Keratinocyte (primary cell): ENCODE measurements around the gene ERG28. TPM values are rescaled to one million over a fixed set of nuclear protein-coding genes. Genes with fewer than 3 reads are reported as not detected.

Source experiments
- DNase-seq: peaks from one replicate; pipeline ENCODE4 v3.0.0-alpha.2; 2011; ENCODE audit warnings: low read depth, missing footprints, low spot score
- FAIRE-seq: peaks from 2 replicates; lab custom pipeline; 2011; peaks lifted over from hg19 to GRCh38; lab: Jason Lieb, UNC
- H2AFZ ChIP-seq: 2 replicates; pipeline ENCODE4 v1.6.0; 2012; ENCODE audit warnings: low read length, control low read depth, inconsistent platforms; ENCODE audit not compliant: control insufficient read depth
- H3K27ac ChIP-seq: 2 replicates; pipeline ENCODE4 v1.5.1; 2011; ENCODE audit warnings: low read length; ENCODE audit not compliant: control insufficient read depth, insufficient read depth
- H3K27me3 ChIP-seq: 3 replicates; pipeline ENCODE4 v1.6.0; 2011; ENCODE audit warnings: low read length; ENCODE audit not compliant: control insufficient read depth, insufficient read depth; ENCODE audit errors: extremely low read depth
- H3K36me3 ChIP-seq, 2 experiments: 2 replicates in 1 of 2; 3 replicates in 1 of 2; pipeline ENCODE4 v1.5.1; 2011; ENCODE audit warnings: low read length in 2 of 2, mild to moderate bottlenecking in 1 of 2; ENCODE audit not compliant: control insufficient read depth in 2 of 2, insufficient read depth in 2 of 2; ENCODE audit errors: extremely low read depth in 1 of 2
- H3K4me1 ChIP-seq: 3 replicates; pipeline ENCODE4 v1.5.1; 2011; ENCODE audit warnings: low read length; ENCODE audit not compliant: control insufficient read depth, insufficient read depth; ENCODE audit errors: extremely low read depth
- H3K4me2 ChIP-seq: 3 replicates; pipeline ENCODE4 v1.6.0; 2011; ENCODE audit warnings: low read depth, low read length; ENCODE audit not compliant: control insufficient read depth, insufficient read depth; ENCODE audit errors: extremely low read depth
- H3K4me3 ChIP-seq, 3 experiments: fragments of 200-600 bp in 1 of 3; sonication (generic) in 1 of 3; 2 replicates in 2 of 3; 3 replicates in 1 of 3; pipeline ENCODE4 v1.5.1; 2011 to 2016; ENCODE audit warnings: low read length in 3 of 3, mild to moderate bottlenecking in 3 of 3, control low read depth in 2 of 3, inconsistent platforms in 1 of 3, low read depth in 1 of 3, mixed read lengths in 1 of 3, mixed run types in 1 of 3, moderate library complexity in 1 of 3; ENCODE audit not compliant: control insufficient read depth in 2 of 3, insufficient read depth in 2 of 3; ENCODE audit errors: extremely low read depth in 1 of 3
- H3K79me2 ChIP-seq: 2 replicates; pipeline ENCODE4 v1.6.0; 2012; ENCODE audit warnings: low read length; ENCODE audit not compliant: control insufficient read depth, insufficient read depth
- H3K9ac ChIP-seq: 3 replicates; pipeline ENCODE4 v1.6.0; 2011; ENCODE audit warnings: low read length; ENCODE audit not compliant: control insufficient read depth, insufficient read depth; ENCODE audit errors: extremely low read depth
- H3K9me1 ChIP-seq: 3 replicates; pipeline ENCODE4 v1.6.0; 2011; ENCODE audit warnings: low read length; ENCODE audit not compliant: control insufficient read depth, insufficient read depth; ENCODE audit errors: extremely low read depth
- H3K9me3 ChIP-seq: 2 replicates; pipeline ENCODE4 v1.5.1; 2012; ENCODE audit warnings: low read depth, low read length; ENCODE audit not compliant: control insufficient read depth
- H4K20me1 ChIP-seq: 3 replicates; pipeline ENCODE4 v1.6.0; 2011; ENCODE audit warnings: low read length; ENCODE audit not compliant: control insufficient read depth, insufficient read depth; ENCODE audit errors: extremely low read depth
- CTCF ChIP-seq, 3 experiments: IDR thresholded peaks in 1 of 3; conservative IDR thresholded peaks in 1 of 3; optimal IDR thresholded peaks in 1 of 3; 2 replicates in 2 of 3; 3 replicates in 1 of 3; pipeline versions ENCODE3 to v1.5.1; 2011; ENCODE audit warnings: low read length in 3 of 3, mild to moderate bottlenecking in 3 of 3, moderate library complexity in 2 of 3, control low read depth in 1 of 3, inconsistent platforms in 1 of 3; ENCODE audit not compliant: insufficient read depth in 2 of 3; ENCODE audit errors: extremely low read depth in 1 of 3
- EZH2 ChIP-seq: IDR thresholded peaks from one replicate; pipeline ENCODE4 v1.6.1; 2012; ENCODE audit warnings: inconsistent platforms, mild to moderate bottlenecking, low read length, moderate library complexity
- dilution Hi-C: fragments of 300-500 bp; cut with MboI; formaldehyde crosslinking; loops from one replicate; pipeline ENCODE4 v1.7.0; 2020; ENCODE audit warnings: low sequenced_read_pairs; ENCODE audit not compliant: extremely low pct_ligation_motif_present
- polyA plus RNA-seq, 5 experiments: library from polyadenylated mRNA; depleted of rRNA in 3 of 5; stranded (reverse) in 3 of 5; stranded (forward) in 1 of 5; unstranded in 1 of 5; fragments of >200 nt; gene quantifications; 1 replicate in 1 of 5; 2 replicates in 3 of 5; 3 replicates in 1 of 5; pipeline versions ENCODE4 v1.2.1 to v1.2.3, GENCODE V29; 2011 to 2012; ENCODE audit warnings: missing spikeins in 2 of 5, low read depth in 1 of 5, low replicate concordance in 1 of 5

ERG28 gene
- polyA plus RNA-seq, 1 donor (not counting 4 experiments of a cell fraction or from before 2014, with no cell fraction given): 59.8 TPM

GRCh38 chr14:75609116-75609515, 51.6 kb downstream of the ERG28 start:
- no peak for FAIRE-seq
- Histone ChIP-seq H3K4me2 (no peak overlapping the region), H3K36me3 (no peaks in the 10 kb centered on the region), H3K79me2 (no peaks in the 10 kb centered on the region), H4K20me1 (no peaks in the 10 kb centered on the region), H2AFZ (no peak overlapping the region), H3K27me3 (peaks cover 6% of the 10 kb centered on the region), H3K9ac (no peak overlapping the region), H3K4me1 (no peaks in the 10 kb centered on the region), H3K4me3 (no peak overlapping the region), H3K9me1 (no peaks in the 10 kb centered on the region), H3K27ac (no peak overlapping the region), H3K9me3 (no peaks in the 10 kb centered on the region)
- dilution Hi-C loops: no loop called here
- DNase-seq: no peak
- no peak for TF ChIP-seq CTCF (optimal IDR thresholded peaks at IDR 0.05 in 1 of 3, IDR thresholded peaks at IDR 0.05 in 1 of 3, conservative IDR thresholded peaks at IDR 0.05 in 1 of 3; ENCODE audit: extremely low read depth in 1 of 3, insufficient read depth in 2 of 3, low read length in 3 of 3)
- no peak for TF ChIP-seq EZH2

- H3K9me1 ChIP-seq: no peaks in the 10 kb centered on the region
- H4K20me1 ChIP-seq: no peaks in the 10 kb centered on the region
- no peak overlapping the region for H2AFZ ChIP-seq
- TF ChIP-seq EZH2 (no peak), CTCF (optimal IDR thresholded peaks at IDR 0.05 in 1 of 3, IDR thresholded peaks at IDR 0.05 in 1 of 3, conservative IDR thresholded peaks at IDR 0.05 in 1 of 3; ENCODE audit: extremely low read depth in 1 of 3, insufficient read depth in 2 of 3, low read length in 3 of 3) (no peak)
- dilution Hi-C loops: no loop called here
- no peak overlapping the region for H3K27ac ChIP-seq
- no peak overlapping the region for H3K4me2 ChIP-seq
- H3K4me1 ChIP-seq: no peaks in the 10 kb centered on the region
- H3K9ac ChIP-seq: no peak overlapping the region
- DNase-seq (no peak), FAIRE-seq (no peak)
- no peaks in the 10 kb centered on the region for H3K79me2 ChIP-seq
- no peaks in the 10 kb centered on the region for H3K9me3 ChIP-seq
- H3K4me3 ChIP-seq: no peak overlapping the region
- no peaks in the 10 kb centered on the region for H3K36me3 ChIP-seq
- H3K27me3 ChIP-seq: peaks cover 6% of the 10 kb centered on the region
Measured at GRCh38 chr14:75607842-75608640, 52.6 kb downstream of the ERG28 start.
